CD4-positive, alpha-beta T cell treated with Interleukin-6 for 4 hours (primary cell): Measurements from ENCODE around the gene RYR1.

Experiments used
- DNase-seq: peaks from one replicate; pipeline ENCODE4 v3.0.0-alpha.2; 2020; ENCODE audit warnings: mixed read lengths

RYR1 gene

DNA sequence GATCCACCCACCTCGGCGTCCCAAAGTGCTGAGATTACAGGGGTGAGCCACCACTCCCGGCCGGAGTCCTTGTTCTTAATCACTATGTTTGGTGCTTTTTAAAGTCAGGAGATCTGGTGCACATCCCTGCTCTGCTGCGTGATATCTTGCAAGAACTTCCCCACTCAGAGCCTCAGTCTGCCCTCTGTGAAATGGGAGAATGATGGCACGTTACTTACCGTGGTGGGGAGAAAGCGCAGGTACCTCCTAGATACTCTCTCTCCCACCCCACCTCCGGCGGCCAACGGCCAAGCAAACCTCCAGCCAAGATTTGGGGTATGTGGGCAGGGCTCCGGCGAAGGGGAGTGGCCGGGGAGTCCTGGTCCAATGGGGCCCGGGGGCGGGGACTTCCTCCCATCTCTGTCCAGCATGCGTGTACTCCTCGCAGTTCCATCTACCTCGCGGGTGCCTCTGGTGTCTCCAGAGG is at the start of gene RYR1:
TSS of gene RYR1 (plus strand) at position 424 of the 466 bp plus-strand sequence. CDS start 139 bp downstream, outside the sequence.
- peak; percentile 61 for DNase-seq

DNA sequence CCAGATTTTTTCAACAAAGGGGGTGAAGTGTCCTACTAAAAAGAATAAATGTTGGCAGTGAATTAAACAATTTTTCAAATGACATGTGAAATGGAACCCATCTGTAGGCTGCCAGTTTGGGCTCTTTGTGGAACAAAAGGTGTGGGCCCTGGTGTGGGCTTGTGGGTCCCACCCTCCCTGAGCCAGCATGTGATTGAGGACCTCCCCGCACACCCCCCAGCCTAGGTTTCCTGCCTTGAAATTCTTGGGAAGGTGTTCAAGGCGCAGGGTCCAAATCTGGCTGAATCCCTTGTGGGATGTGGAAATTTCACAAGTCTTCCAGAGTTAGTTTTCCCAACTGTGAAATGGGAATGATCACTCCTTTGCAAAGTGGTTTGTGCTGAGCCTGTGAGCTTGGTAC is 49.7 kb upstream of the RYR1 start:
- DNase-seq: no peak

DNA sequence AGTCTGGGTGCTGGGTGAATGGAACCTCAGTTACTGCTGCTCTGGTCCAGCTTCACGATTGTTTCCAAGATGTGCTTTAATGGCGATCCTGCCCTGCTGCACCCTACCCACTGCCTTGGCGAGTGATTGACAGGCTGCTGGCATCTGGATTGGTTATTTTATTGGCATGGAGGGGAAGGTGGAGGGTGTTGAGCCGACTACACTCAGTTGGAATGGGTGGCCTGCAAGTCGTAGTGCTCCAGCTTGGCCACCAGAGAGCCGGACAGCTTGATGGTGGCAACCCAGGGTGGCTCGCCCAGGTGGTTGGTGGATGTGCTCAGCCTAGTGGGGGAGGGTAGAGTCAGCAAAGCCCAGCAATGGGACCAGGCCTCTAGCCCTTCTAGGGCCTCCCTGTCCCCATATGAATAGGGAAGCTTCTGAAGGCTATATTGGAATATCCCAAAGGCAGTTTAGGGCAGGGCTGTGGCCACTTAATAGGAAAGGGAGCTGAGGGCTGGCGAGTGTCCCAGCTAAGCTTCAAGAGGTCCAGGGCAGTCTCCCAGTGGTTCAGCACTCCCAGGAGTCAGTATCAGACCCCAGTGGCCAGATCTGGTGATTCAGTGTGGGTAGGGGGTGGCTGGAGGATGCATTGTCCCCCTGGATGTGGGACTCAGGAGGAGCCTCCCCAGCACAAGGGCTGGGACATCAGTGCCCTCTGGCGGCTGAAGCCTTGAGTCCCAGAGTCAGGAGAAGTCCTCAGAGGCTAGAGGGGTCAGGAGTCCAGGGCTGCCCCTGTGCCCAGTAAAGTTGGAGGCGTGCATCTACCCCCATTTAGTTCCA is 49.1 kb upstream of the RYR1 start:
- DNase-seq: no peak

DNA sequence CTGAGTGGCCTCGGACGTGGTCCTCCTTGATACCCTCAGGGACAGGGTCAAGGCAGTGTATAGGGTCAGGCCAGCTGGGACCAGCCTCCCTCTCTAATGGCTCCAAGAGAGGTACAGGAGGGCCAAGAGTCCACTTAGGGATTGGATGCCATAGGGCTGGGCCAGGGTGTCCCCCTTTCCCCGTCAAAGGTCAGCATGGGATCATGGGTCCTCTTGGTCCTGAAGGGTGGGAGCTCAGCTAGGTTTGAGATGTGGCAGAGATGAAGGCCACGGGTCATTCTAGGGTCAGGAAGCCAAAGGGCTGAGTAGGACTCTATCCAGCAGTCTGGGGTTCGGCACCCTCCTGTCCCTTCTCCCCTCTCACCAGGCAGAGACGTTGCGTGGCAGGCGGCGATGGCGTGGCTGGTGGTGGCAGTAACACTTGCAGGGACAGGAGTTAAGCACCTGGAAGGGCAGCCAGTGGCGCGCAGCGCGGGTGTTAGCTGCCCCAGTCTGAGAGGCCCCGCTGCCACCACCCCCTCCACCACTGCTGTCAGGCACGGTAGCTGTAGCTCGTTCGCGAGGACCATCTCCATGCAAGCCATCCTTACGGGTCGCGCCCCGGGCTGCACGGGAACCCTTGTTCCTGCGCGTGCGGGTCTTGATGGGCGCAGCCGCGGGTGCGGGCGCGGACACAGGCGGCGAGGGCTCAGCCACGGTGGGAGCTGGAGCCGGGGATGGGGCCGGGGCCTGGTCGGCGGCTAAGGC is 48.3 kb upstream of the RYR1 start:
- DNase-seq: no peak

DNA sequence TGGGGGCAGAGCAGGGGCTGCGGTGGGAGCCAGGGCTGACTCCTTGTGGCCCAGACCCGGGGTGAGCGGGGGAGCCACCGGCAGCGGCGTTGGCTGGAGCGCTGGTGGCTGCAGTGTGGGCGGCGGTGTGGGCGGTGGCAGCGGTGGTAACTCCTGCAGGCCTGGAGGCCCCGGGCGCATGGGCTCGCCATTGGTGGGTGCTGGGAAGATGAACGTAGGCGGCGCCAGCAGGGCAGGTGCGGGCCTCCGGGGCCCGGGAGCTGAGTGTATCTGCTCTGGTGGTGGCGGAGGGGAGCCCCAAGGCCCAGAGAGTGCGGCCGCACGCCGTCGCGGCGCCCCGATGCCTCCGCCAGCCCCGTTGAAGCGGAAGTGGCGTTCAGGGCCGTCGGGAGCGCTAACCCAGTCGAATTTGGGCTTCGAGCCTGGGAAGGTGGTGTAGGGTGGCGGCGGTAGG is 47.7 kb upstream of the RYR1 start:
- DNase-seq: no peak

DNA sequence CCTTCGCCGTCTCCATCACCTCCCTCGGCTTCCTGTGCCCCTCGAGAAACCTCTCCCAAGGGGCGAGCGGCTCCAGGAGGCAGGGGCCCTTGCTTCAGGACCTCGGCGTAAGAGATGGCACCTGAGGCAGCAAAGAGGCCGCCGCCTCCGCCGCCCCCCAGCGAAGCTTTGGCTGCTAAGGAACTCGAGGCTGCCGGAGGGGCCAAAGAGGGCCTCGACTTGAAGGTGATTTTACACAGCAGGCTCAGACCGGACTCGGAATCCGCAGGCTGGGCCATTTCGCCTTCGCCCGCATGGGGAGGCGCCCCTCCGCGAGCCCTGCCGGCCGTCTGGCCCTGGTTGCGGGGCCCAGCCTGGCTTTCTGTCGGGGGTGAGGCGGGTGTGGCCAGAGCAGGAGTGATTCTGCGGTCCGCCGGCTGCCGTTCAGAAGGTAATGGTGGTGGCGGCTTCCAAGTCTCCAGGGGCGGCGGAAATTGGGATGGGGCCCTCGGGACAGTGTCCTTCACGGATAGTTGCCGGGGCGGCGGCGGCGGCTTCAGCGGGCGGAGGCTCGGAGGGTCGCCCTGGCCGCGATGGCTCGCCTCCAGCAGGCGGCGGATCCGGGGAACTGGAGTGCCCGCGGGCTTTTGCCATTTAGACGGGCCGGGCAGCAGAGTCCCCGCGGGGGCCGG is 47.1 kb upstream of the RYR1 start:
- no peak for DNase-seq

DNA sequence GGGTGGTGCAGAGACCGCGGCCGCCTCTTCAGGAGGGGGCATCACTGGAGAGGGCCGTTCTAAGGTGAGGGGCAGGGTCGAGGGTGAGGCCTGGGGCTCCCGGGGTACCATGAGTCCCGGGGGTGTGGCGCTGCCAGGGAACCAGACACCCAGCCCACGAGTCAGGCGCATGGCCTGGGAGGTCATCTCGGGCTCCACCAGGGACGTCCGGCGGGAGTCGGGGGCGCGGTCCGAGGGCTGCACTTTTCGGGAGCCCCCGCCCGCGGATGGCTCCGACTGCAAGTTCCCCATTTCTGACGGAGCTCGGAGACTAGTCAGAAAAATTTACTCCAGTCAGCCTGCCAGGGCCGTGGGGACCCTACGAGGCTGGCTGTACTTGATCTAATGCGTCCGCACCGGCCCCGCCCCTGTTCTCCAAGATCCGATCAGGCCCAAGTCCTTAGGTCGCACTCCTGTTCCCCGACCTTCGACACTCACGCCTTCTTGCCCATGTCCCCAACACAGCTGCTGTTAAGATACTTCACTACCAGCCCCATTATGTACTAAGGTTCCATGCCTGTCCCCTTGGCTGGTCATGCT is 46.4 kb upstream of the RYR1 start:
- no peak for DNase-seq

DNA sequence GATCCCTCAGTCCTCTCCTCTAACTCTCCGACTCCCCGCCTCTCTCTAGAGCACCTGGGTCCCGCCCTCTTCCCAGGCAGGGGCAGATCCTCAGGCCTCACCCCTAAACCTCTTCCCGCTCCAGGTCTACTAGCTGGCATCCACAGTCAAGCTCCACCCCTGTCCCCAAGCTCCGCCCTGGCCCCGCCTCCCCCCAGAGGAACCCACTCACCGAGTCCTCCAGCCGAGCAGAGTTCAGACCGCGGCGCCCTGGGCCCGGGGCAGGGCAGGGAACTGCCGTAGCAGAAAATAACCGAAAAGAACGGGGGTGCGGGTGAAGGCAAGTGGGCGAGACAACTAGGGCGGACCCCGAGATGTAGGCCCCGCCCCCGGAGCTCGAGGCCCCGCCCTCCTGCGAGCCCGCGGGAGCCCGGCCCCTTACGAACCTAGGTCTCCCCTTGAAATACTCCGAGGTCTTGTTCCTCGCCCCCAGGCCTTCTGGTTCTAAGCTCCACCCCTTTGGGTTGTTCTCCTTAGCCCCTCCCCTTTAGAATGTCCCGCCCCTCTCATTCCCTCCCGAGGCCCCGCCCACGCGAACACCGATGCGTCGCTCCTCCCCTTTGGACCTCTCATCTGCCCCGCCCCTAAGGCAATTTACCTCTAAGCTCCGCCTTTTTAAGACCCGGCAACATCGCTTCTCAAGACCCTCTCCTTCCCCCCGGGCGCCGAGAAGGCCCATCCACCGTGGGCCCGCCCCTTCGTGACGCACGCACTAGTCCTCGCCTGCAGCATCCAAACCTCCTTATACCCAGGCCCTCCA is 45.7 kb upstream of the RYR1 start, which contains the start of gene GGN:
TSS of gene GGN (minus strand) at position 485 of the 799 bp plus-strand sequence. CDS start 773 bp downstream, outside the sequence.
- DNase-seq: peak; percentile 82

DNA sequence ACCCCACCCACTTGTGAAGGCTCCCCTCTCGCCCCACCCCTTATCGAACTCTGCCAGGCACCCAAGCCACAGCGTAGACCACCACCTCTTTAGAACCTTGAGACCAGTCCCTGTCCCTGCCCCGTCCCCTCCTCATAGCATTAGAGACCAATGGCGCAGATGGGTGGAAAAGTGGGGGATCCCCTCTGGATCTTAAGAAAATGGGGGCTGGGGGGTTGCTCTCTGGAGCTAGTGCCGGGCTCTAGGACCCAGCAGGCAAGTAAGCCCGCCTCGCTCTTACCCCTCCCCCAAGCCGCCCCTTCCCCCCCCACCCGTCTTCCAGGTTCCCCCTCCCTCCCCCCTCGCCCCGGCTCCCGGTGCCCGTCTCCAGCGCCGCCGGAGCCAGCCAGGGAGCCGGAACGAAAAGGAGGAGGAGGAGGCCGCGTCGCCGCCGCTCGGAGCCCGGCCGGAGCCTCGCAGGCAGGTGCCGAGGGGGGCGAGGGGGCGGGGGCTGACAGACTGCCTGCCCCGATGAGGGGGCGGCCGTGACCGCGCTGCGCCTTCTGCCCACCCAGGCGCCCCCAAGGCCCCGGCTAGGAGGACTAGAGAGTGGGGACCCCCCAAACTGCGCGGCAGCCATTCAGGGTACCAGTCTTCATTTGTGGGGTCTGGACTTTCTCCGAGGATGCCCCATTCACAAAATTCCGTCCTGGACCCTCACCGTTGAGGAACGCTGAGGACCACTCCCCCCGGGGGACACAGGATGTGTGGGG is 45.0 kb upstream of the RYR1 start, which contains the start of gene SPRED3:
TSS of gene SPRED3 (plus strand) at position 349 of the 752 bp plus-strand sequence. CDS start 1,606 bp downstream, outside the sequence.
- DNase-seq: peak; percentile 51

DNA sequence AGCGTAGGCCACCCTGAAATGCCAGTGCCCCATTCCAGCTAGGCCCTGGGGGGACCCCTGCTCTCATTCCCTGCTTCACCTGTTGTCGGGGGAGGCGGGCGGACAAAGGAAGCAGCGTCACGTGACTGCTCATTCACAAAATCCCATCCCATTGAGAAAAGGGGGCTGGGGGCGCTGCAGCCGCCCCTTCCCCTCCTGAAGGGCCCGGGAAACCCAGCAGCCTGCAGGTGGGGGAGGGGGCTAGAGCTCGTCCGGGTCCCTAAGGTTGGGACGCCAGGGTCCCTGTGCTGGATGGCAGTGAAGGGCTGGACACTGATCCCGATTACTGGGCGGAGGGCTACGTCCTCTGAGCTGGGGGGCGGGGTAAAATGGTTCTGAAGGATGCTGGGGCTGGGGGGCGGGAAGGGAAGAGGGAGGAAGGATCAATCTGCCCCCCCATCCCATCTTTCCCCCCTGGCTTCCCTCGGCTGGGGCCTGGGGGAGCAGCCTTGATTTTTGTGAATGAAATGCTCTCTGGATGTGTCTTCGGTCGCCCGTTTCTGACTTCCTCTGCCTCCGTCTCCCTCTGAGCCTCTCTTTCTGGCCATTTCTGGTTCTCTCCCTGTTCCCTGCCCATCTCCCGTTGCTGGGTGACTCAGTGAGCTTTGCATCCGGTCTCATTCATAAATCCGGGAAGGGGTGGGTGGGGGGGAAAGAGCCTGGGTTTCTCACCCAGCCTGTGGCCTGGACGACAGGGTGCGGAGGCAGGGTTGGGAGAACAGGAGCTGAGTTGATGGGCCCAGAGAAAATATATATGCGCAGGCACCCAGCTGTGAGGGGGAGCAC is 44.2 kb upstream of the RYR1 start:
- peak; percentile 35 for DNase-seq

DNA sequence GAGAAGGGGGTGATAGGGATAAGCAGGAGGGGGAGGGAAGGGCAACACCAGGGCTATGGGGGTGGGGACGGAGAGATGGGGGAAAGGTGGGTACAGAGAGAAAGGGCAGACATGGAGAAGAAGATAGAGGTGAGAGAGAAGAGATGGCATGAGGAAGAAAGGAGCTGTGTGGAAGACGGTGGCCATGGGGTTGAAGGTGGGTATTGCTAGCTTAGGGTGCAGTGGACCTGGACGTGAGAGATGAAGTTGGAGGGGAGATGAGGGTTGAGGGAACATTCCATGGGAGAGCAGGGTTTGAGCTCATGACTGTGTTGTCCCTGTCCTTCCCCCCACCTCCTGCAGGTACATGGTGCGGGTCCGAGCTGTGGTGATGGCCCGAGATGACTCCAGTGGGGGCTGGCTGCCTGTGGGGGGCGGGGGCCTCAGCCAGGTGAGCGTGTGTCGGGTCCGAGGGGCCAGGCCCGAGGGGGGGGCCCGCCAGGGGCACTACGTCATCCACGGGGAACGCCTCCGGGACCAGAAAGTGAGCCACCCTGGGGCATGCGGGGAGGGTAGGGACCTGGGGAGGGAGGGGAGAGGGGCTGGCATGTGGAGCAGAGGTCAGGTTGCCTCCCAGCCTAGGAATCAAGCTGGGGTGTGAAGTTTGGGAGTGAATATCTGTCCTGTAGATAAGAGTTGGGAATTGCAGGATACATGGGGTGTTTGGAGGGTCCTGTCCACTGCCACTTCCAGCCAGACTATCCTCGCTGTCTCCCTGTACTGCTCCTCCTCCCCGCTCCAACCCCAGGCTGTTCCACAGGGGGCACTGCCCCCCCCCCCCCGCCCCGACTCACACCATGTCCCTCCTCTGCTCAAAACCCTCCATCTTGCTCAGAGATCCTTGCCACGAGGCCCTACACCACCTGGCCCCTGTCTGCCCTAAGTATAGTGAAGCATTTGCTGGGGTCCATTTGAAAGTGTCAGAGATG is 43.2 kb upstream of the RYR1 start:
- DNase-seq: no peak

DNA sequence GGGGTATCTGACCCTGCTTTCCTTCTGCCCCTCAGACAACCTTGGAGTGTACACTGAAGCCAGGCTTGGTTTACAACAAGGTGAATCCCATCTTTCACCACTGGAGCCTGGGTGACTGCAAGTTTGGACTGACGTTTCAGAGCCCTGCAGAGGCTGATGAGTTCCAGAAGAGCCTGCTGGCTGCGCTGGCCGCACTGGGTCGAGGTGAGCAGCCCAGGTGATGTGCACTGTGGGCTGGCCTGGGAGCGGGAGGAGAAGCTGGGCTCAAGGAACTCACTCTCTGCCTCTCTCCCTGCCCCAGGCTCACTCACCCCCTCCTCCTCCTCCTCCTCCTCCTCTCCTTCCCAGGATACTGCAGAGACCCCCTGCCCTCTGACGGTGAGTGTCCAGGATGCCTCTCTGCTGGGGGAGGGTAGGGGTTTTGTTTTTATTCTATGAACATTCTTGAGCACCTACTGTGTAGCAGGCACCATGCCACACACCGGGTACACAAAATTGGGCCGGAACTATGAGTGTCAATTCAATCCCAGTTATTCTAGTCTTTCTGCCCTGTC is 41.5 kb upstream of the RYR1 start:
- no peak for DNase-seq

DNA sequence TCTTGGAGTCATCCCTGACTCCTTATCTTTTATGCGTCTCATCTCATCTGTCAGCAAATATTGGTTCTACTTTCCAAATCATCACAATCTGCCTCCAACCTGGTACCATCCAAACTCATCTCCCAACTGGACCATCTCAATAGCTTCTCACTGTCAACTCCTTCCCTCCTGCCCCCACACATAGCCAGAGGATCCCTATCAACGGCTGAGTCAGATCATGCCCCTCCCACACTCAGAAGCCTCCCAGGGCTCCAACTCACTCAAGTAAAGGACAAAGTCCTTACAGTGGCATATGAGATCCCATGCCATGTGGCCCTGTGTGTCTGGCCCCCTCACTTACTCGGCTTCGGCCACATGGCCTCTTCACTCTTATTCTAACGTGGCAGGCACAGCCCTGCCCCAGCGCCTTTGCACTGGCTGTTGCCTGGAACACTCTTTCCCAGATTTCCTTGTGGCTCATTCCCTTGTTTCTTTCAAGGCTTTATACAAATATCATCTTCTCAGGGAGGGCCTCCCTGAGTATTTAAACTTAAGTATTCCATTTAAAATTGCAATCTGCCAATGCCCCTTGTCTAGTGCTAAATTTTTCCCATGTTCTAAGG is 40.7 kb upstream of the RYR1 start:
- DNase-seq: no peak

DNA sequence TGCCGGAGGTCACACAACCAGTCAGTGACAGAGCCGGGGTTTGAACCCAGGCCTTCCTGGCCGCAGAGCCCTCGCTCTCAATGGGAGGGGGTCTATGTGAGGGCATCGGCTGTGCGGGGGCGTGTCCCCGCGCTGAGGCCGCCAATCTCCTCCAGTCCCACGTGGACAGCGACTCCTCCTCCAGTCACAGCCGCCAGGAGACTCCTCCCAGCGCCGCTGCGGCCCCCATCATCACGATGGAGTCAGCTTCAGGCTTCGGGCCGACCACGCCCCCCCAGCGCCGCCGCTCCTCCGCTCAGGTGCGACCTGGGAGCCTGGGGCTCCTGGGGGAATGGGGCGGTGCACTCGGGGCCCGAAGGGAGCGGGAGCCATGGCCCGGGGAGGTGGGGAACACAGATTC is 39.0 kb upstream of the RYR1 start:
- DNase-seq: peak; percentile 78

DNA sequence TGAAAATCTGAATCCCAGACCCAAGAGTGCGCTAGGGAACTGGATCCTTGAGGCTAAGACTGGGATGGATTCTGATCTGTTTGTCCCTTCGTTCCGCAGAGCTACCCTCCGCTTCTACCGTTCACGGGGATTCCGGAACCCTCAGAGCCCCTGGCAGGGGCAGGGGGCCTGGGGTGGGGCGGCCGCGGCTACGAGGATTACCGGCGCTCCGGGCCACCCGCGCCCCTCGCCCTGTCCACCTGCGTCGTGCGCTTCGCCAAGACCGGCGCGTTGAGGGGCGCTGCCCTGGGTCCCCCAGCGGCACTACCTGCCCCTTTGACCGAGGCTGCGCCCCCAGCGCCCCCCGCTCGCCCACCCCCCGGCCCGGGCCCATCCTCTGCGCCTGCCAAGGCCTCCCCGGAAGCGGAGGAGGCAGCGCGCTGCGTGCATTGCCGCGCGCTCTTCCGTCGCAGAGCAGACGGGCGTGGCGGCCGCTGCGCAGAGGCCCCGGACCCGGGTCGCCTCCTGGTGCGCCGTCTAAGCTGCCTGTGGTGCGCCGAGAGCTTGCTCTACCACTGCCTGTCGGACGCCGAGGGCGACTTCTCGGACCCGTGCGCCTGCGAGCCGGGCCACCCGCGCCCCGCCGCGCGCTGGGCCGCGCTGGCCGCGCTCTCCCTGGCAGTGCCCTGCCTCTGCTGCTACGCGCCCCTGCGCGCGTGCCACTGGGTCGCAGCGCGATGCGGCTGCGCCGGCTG is 37.9 kb upstream of the RYR1 start:
- DNase-seq: peak; percentile 61

DNA sequence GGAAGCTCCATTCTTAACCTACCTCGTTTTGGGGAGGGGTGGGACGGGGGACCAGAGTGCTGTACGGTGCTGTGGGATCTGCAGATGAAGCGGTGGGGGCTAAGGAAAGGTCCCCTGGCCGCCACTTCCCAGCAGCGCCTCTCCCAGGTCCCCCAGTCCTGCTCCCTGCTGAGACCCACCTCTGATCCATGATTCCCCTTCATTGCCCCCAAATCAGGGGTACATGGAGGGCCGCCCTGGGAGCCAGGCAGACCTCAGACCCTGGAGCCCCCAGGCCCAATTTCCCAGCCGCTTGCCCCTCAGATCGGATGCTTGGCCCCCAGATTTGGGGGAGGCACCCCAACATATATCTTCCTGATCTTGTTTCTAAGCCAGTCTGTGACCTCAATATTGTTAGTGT is 34.4 kb upstream of the RYR1 start:
- no peak for DNase-seq

DNA sequence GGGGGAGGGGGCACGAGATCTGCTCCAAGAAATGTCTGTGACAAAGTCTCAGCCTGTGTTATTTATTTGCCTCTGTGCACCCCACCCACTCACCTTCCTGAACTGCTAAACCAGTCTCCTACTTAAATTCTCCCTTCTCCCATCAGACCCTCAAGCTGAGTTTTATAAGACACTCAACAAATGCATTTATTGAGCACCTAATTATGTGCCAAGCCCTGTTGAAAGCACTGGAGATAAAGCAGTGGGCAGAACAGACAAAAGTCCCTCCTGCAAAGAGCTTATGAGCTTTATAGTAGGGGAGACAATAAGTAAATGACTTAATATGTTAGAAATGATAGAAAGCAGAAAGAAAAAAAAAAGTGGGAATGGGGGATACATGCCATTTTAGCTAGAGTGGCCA is 34.0 kb upstream of the RYR1 start:
- DNase-seq: no peak
